ENCODE measurements around the gene MDFIC. TPM values are rescaled to one million over a fixed set of nuclear protein-coding genes. Genes with fewer than 3 reads are reported as not detected.

MDFIC gene
- total RNA-seq, 2 donors from 2014 or later = 22.9 to 29.3 TPM

DNA sequence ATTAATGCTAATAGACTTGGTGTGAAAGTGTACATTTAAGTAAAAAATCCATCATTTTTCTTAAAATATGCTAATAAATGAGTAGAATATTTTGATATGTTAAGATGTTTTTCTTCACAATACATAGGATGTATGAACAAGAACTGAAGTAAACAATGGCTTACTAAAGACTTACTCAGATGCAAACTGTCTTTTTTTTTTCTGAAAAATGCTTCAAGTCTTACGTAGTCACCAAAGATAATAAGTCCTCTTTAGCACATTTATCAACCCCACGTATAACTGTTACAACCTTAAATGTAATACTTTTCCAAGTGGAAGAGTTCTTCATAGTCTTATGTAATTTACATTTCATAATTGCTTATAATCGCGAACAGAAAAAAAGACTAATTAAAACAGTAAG lies 54.8 kb downstream of the MDFIC start:
- no peak for DNase-seq (ENCODE audit: low spot score)
- Histone ChIP-seq H3K36me3 (no peaks in the 10 kb centered on the region), H3K27ac (no peak overlapping the region), H3K27me3 (replicated peaks; ENCODE audit: insufficient read depth) (no peaks in the 10 kb centered on the region), H3K4me1 (ENCODE audit: control insufficient read depth in 1 of 2, low read depth in 2 of 2) (peaks cover 10 to 24% of the 10 kb centered on the region in 2 donors), H3K4me3 (no peak overlapping the region), H3K9me3 (no peaks in the 10 kb centered on the region)
- TF ChIP-seq, protein P1, sequence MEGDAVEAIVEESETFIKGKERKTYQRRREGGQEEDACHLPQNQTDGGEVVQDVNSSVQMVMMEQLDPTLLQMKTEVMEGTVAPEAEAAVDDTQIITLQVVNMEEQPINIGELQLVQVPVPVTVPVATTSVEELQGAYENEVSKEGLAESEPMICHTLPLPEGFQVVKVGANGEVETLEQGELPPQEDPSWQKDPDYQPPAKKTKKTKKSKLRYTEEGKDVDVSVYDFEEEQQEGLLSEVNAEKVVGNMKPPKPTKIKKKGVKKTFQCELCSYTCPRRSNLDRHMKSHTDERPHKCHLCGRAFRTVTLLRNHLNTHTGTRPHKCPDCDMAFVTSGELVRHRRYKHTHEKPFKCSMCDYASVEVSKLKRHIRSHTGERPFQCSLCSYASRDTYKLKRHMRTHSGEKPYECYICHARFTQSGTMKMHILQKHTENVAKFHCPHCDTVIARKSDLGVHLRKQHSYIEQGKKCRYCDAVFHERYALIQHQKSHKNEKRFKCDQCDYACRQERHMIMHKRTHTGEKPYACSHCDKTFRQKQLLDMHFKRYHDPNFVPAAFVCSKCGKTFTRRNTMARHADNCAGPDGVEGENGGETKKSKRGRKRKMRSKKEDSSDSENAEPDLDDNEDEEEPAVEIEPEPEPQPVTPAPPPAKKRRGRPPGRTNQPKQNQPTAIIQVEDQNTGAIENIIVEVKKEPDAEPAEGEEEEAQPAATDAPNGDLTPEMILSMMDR (IDR thresholded peaks at IDR 0.05) = no peak
- ATAC-seq (ENCODE audit: insufficient number of reproducible peaks, low FRiP score, low read depth) = no peak

GRCh38 chr7:114977277-114977676 lies 55.4 kb downstream of the MDFIC start:
- ATAC-seq (ENCODE audit: insufficient number of reproducible peaks, low FRiP score, low read depth) = no peak
- H3K4me3 ChIP-seq = no peak overlapping the region
- H3K4me1 ChIP-seq (ENCODE audit: control insufficient read depth in 1 of 2, low read depth in 2 of 2) = peaks cover 10 to 23% of the 10 kb centered on the region in 2 donors
- no peaks in the 10 kb centered on the region for H3K9me3 ChIP-seq
- no peak for DNase-seq (ENCODE audit: low spot score)
- H3K27ac ChIP-seq = no peak overlapping the region
- no peaks in the 10 kb centered on the region for H3K36me3 ChIP-seq
- TF ChIP-seq, protein P1 (IDR thresholded peaks at IDR 0.05) = no peak
- H3K27me3 ChIP-seq (replicated peaks; ENCODE audit: insufficient read depth) = no peaks in the 10 kb centered on the region

DNA sequence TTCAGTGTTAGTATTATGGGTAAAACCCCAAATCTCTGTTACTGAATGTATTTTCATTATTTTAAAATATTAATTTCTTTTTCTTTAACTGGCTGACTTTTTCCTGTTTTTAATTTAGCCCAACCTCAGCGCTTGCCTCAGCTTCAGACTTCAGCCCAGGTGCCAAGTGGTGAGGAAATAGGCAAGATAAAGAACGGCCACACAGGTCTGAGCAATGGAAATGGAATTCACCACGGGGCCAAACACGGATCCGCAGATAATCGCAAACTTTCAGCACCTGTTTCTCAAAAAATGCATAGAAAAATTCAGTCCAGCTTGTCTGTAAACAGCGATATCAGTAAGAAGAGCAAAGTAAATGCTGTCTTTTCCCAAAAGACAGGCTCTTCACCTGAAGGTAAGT lies 57.5 kb downstream of the MDFIC start:
- H3K27ac ChIP-seq = no peak overlapping the region
- peaks cover 8 to 10% of the 10 kb centered on the region in 2 donors for H3K4me1 ChIP-seq (ENCODE audit: control insufficient read depth in 1 of 2, low read depth in 2 of 2)
- no peaks in the 10 kb centered on the region for H3K9me3 ChIP-seq
- no peaks in the 10 kb centered on the region for H3K27me3 ChIP-seq (replicated peaks; ENCODE audit: insufficient read depth)
- DNase-seq (ENCODE audit: low spot score) = peak; percentile 10
- TF ChIP-seq, protein P1 (IDR thresholded peaks at IDR 0.05) = no peak
- no peak for ATAC-seq (ENCODE audit: insufficient number of reproducible peaks, low FRiP score, low read depth)
- no peaks in the 10 kb centered on the region for H3K36me3 ChIP-seq
- no peak overlapping the region for H3K4me3 ChIP-seq

DNA sequence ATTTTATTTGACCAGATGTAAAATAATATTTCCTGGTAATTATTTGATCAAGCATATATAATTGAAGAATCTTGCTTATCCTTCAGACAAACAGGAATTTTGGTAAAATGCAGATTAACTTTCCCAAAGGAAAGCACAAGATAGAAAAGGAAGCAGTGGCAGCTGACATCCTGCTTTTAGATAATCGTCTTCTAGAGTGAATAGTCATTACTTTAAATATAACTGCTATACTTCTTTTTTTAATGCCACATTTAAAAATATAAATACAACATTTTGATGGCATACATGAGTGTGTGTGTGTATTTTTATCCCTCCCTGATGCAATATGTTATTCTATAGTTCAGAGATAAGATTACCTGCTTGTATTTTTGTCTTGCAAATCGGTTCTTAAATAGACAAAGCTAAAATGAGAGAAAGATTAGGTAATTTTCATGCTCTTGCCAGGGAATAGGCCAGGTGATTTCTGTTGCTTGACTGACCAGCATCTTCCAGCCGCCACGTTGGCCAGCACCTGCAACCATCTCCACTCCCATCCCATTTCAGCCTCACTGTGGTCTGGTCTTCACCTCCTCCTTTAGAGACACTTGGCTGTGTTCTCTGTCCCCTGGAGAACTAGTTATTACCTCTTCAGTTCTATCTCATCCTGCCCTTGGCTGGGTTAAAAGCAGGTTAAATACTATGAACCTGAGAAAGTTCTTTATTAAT lies 58.1 kb downstream of the MDFIC start:
- no peak overlapping the region for H3K27ac ChIP-seq
- no peak for ATAC-seq (ENCODE audit: insufficient number of reproducible peaks, low FRiP score, low read depth)

DNA sequence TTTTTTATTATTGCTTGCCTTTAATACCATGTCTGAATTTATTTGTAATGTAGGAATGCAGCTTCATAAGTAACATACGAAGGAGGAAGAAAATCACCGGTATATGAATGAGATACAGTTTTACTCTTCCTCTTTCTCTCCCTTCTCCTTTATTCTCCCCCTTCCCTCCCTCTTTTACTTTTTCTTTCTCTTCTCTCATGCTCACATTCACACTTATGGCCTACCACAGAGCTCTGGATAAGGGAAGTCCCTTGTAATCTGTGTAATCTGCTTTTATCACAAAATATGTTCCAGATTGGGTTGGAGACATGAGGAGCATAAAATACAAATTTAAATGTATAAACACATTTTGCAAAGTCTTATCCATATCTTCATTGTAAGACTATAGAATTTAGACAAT lies 59.4 kb downstream of the MDFIC start:
- TF ChIP-seq, protein P1 (IDR thresholded peaks at IDR 0.05) = no peak
- ATAC-seq (ENCODE audit: insufficient number of reproducible peaks, low FRiP score, low read depth) (no peak), DNase-seq (ENCODE audit: low spot score) (no peak)
- peaks cover 8 to 10% of the 10 kb centered on the region in 2 donors for H3K4me1 ChIP-seq (ENCODE audit: control insufficient read depth in 1 of 2, low read depth in 2 of 2)
- H3K36me3 ChIP-seq = no peaks in the 10 kb centered on the region
- H3K27me3 ChIP-seq (replicated peaks; ENCODE audit: insufficient read depth) = no peaks in the 10 kb centered on the region
- no peak overlapping the region for H3K4me3 ChIP-seq
- no peak overlapping the region for H3K27ac ChIP-seq
- no peaks in the 10 kb centered on the region for H3K9me3 ChIP-seq

More for the DNA sequence above, 58.1 kb downstream of the MDFIC start:
- no peaks in the 10 kb centered on the region for H3K36me3 ChIP-seq
- H3K4me1 ChIP-seq (ENCODE audit: control insufficient read depth in 1 of 2, low read depth in 2 of 2) = peaks cover 8 to 10% of the 10 kb centered on the region in 2 donors
- TF ChIP-seq, protein P1 (IDR thresholded peaks at IDR 0.05) = no peak
- DNase-seq (ENCODE audit: low spot score) = no peak
- no peaks in the 10 kb centered on the region for H3K9me3 ChIP-seq
- no peaks in the 10 kb centered on the region for H3K27me3 ChIP-seq (replicated peaks; ENCODE audit: insufficient read depth)
- no peak overlapping the region for H3K4me3 ChIP-seq
